B cell (primary cell): ENCODE measurements around the gene CPA1. TPM values are rescaled to one million over a fixed set of nuclear protein-coding genes. Genes with fewer than 3 reads are reported as not detected.

Experiments
- ATAC-seq: fragments of 200-7000 bp; cut with Tn5 transposase; one replicate; pipeline ENCODE4 v1.10.0; 2021; ENCODE audit warnings: low read depth, mild to moderate bottlenecking, moderate number of reproducible peaks, moderate library complexity
- CTCF ChIA-PET: fragments of 350-600 bp; sonication (Branson Sonifier 250); formaldehyde crosslinking; loops from one replicate; lab custom pipeline; 2021; ENCODE audit warnings: antibody characterized with exemption, inconsistent platforms; lab: Charles Lee
- POLR2A ChIA-PET: fragments of 350-600 bp; sonication (Branson Sonifier 250); formaldehyde crosslinking; loops from one replicate; lab custom pipeline; 2021; ENCODE audit warnings: antibody characterized with exemption; lab: Charles Lee
- DNase-seq: peaks from one replicate; pipeline ENCODE4 v3.0.0; 2013
- H2AFZ ChIP-seq: 2 replicates; pipeline ENCODE4 v1.6.1; 2012; ENCODE audit warnings: mild to moderate bottlenecking, low read depth, low read length; ENCODE audit not compliant: insufficient read depth, poor library complexity, severe bottlenecking
- H3K27ac ChIP-seq, 2 donors: 1 replicate in 1 of 2; 2 replicates in 1 of 2; pipeline ENCODE4 v1.5.1; 2012 to 2013; ENCODE audit warnings: low read length in 2 of 2, mild to moderate bottlenecking in 2 of 2, moderate library complexity in 1 of 2
- H3K27me3 ChIP-seq, 4 experiments: fragments of 200-600 bp in 1 of 4; sonication (generic) in 1 of 4; replicated peaks in 1 of 4; 1 replicate in 2 of 4; 2 replicates in 2 of 4; pipeline versions ENCODE4 v1.6.1 to v1.7.0; 2013 to 2016; ENCODE audit warnings: low read length in 3 of 4, mild to moderate bottlenecking in 2 of 4, mixed read lengths in 1 of 4, moderate library complexity in 1 of 4; ENCODE audit not compliant: insufficient read depth in 4 of 4, control insufficient read depth in 3 of 4; ENCODE audit errors: control extremely low read depth in 1 of 4
- H3K36me3 ChIP-seq, 2 experiments: replicated peaks in 1 of 2; 1 replicate in 1 of 2; 2 replicates in 1 of 2; pipeline versions ENCODE4 v1.6.1 to v1.7.1; 2013; ENCODE audit warnings: low read length in 1 of 2; ENCODE audit not compliant: insufficient read depth in 2 of 2, control insufficient read depth in 1 of 2; ENCODE audit errors: control extremely low read depth in 1 of 2, extremely low read depth in 1 of 2
- H3K4me1 ChIP-seq, 2 donors: fragments of 200-600 bp in 1 of 2; sonication (generic) in 1 of 2; 1 replicate in 1 of 2; 2 replicates in 1 of 2; pipeline versions ENCODE4 v1.5.1 to v1.6.1; 2013 to 2017; ENCODE audit warnings: low read length in 2 of 2; ENCODE audit not compliant: control insufficient read depth in 2 of 2, insufficient read depth in 2 of 2
- H3K4me2 ChIP-seq: replicated peaks from 2 replicates; pipeline ENCODE3; 2012; ENCODE audit warnings: mild to moderate bottlenecking, low read depth, low read length; ENCODE audit not compliant: poor library complexity, severe bottlenecking
- H3K4me3 ChIP-seq, 5 experiments: fragments of 200-600 bp in 1 of 5; sonication (generic) in 1 of 5; 1 replicate in 3 of 5; 2 replicates in 2 of 5; pipeline versions ENCODE4 v1.5.1 to v1.7.0; 2011 to 2016; ENCODE audit warnings: low read length in 4 of 5, mild to moderate bottlenecking in 4 of 5, low read depth in 2 of 5, control low read depth in 1 of 5, moderate library complexity in 1 of 5; ENCODE audit not compliant: insufficient read depth in 1 of 5; ENCODE audit errors: control extremely low read depth in 1 of 5, extremely low read depth in 1 of 5
- H3K79me2 ChIP-seq: fragments of 200-600 bp; sonication (generic); one replicate; pipeline ENCODE4 v1.6.0; 2016; ENCODE audit warnings: low read length; ENCODE audit not compliant: control insufficient read depth, insufficient read depth
- H3K9ac ChIP-seq: fragments of 200-600 bp; sonication (generic); 2 replicates; pipeline ENCODE4 v1.6.1; 2017; ENCODE audit warnings: mild to moderate bottlenecking, low read length, moderate library complexity
- H3K9me3 ChIP-seq, 3 donors: one replicate each; pipeline versions ENCODE4 v1.6.1 to v1.7.1; 2013; ENCODE audit warnings: low read length in 2 of 3; ENCODE audit not compliant: control insufficient read depth in 2 of 3, insufficient read depth in 1 of 3; ENCODE audit errors: control extremely low read depth in 1 of 3
- H4K20me1 ChIP-seq: 2 replicates; pipeline ENCODE4 v1.6.0; 2012; ENCODE audit warnings: mild to moderate bottlenecking, low read length; ENCODE audit not compliant: insufficient read depth, control insufficient read depth, poor library complexity, severe bottlenecking
- H3K27ac Mint-ChIP-seq: one replicate; pipeline ENCODE4 v1.8.0; 2021; ENCODE audit warnings: mixed read lengths
- H3K27me3 Mint-ChIP-seq: one replicate; pipeline ENCODE4 v1.8.0; 2021; ENCODE audit warnings: mixed read lengths
- H3K4me1 Mint-ChIP-seq: one replicate; pipeline ENCODE4 v1.8.0; 2021; ENCODE audit warnings: mixed read lengths
- H3K4me3 Mint-ChIP-seq: one replicate; pipeline ENCODE4 v1.8.0; 2021; ENCODE audit warnings: mixed read lengths
- H3K9me3 Mint-ChIP-seq: one replicate; pipeline ENCODE4 v1.8.0; 2022; ENCODE audit warnings: mixed read lengths; ENCODE audit not compliant: insufficient read depth
- EZH2 ChIP-seq: IDR thresholded peaks from 2 replicates; pipeline ENCODE4 v1.6.1; 2012; ENCODE audit warnings: borderline replicate concordance, low read depth, mild to moderate bottlenecking, moderate library complexity, low read length; ENCODE audit not compliant: insufficient read depth, poor library complexity, severe bottlenecking
- WGBS: methylation state at CpG from one replicate; pipeline ENCODE4 v1.1.5; 2013; ENCODE audit warnings: missing lambda C conversion rate; ENCODE audit not compliant: insufficient coverage; 5-methylcytosine and 5-hydroxymethylcytosine counted together
- intact Hi-C: fragments of 100-400 bp; cut with micrococcal nuclease; formaldehyde crosslinking; loops from one replicate; pipeline ENCODE4 v1.10.0; 2022
- polyA plus RNA-seq: library from polyadenylated mRNA; depleted of rRNA; stranded (reverse); fragments of >200 nt; gene quantifications from 2 replicates; pipeline ENCODE4 v1.2.3, GENCODE V29; 2012
- total RNA-seq, 2 donors: library from RNA; stranded (reverse); fragments of 120-200 nt in 1 of 2; gene quantifications; 1 replicate in 1 of 2; 2 replicates in 1 of 2; pipeline versions ENCODE4 v1.2.3 to v1.2.4, GENCODE V29; 2013 to 2022
- TF ChIP-seq, protein P1 (sequence below): fragments of 200-600 bp; IDR thresholded peaks from one replicate; pipeline ENCODE4 v1.8.0; 2022; ENCODE audit warnings: antibody characterized with exemption, mild to moderate bottlenecking

Gene CPA1
- total and polyA plus RNA-seq, 2 donors (not counting 1 experiment from before 2014, with no cell fraction given) = not detected

DNA sequence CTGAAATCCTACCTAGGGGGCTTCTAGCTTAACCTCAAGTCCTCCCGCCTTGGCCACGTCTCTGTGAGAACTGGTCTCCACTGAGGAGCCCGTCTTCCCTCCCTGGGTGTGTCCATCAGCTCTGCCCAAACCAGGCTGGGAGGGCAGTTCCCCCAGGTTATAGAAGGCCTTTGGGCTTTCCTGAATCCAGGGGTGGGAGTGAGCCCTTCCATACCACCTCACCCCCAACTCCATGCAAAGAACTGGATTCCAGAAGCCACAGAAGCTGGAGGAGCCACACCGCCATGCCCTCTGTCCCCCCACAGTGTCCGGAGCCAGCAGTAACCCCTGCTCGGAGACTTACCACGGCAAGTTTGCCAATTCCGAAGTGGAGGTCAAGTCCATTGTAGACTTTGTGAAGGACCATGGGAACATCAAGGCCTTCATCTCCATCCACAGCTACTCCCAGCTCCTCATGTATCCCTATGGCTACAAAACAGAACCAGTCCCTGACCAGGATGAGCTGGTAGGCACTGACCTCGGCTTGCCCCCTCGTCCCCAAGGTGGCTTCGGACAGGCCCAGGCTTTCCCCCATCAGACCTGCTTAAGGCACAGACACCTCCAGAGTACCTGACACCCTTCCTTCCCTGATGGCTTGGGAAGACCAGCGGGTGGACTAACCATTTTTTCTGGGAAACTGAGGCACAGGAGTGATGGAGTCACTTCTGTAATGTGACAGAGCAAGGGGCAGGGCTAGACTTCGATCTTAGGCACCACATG, 4.7 kb downstream of the CPA1 start:
- Histone ChIP-seq H3K4me1 (no peaks in the 10 kb centered on the region), H4K20me1 (no peaks in the 10 kb centered on the region), H3K4me3 (no peak overlapping the region), H3K79me2 (no peaks in the 10 kb centered on the region), H3K9ac (no peak overlapping the region), H3K9me3 (peaks cover 0 to 7% (median 0%) of the 10 kb centered on the region in 3 donors), H2AFZ (no peak overlapping the region), H3K27me3 (no peaks in the 10 kb centered on the region), H3K27ac (no peak overlapping the region), H3K36me3 (no peaks in the 10 kb centered on the region), H3K4me2 (no peak overlapping the region)
- H3K27me3 Mint-ChIP-seq = no peaks in the 10 kb centered on the region
- TF ChIP-seq, protein P1, sequence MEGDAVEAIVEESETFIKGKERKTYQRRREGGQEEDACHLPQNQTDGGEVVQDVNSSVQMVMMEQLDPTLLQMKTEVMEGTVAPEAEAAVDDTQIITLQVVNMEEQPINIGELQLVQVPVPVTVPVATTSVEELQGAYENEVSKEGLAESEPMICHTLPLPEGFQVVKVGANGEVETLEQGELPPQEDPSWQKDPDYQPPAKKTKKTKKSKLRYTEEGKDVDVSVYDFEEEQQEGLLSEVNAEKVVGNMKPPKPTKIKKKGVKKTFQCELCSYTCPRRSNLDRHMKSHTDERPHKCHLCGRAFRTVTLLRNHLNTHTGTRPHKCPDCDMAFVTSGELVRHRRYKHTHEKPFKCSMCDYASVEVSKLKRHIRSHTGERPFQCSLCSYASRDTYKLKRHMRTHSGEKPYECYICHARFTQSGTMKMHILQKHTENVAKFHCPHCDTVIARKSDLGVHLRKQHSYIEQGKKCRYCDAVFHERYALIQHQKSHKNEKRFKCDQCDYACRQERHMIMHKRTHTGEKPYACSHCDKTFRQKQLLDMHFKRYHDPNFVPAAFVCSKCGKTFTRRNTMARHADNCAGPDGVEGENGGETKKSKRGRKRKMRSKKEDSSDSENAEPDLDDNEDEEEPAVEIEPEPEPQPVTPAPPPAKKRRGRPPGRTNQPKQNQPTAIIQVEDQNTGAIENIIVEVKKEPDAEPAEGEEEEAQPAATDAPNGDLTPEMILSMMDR = no peak
- TF ChIP-seq EZH2 = no peak
- CTCF ChIA-PET = no interaction called here
- POLR2A ChIA-PET = no interaction called here
- ATAC-seq = no peak
- H3K4me1 Mint-ChIP-seq = no peaks in the 10 kb centered on the region
- H3K27ac Mint-ChIP-seq = no peak overlapping the region
- intact Hi-C loops = no loop called here
- no peak for DNase-seq
- WGBS = 96% methylated on average over 13 of the region's 13 CpGs
- no peaks in the 10 kb centered on the region for H3K9me3 Mint-ChIP-seq
- H3K4me3 Mint-ChIP-seq = no peak overlapping the region

DNA sequence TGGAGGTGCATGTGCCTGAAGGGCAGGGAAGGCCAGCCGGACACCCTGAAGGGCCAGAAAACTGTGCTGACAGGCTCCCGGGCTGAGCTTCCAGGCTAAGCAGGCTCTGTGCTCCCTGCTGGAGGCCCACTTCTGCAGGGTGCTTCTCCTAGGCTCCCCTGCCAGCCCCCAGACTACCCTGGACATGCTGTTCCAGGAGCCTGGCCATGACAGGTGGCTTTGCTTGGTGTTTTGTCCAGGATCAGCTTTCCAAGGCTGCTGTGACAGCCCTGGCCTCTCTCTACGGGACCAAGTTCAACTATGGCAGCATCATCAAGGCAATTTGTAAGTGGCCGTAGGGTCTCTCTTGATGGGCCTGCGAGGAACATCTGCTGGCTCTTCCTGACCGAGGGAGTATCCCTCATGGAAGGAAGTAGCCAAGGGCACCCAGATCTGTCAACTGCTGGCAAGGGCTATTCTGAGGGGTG, 5.3 kb downstream of the CPA1 start:
- no peak overlapping the region for H2AFZ ChIP-seq
- no peaks in the 10 kb centered on the region for H3K27me3 ChIP-seq
- ATAC-seq = no peak
- CTCF ChIA-PET = no interaction called here
- TF ChIP-seq, protein P1 = no peak
- no peak for TF ChIP-seq EZH2
- H3K79me2 ChIP-seq = no peaks in the 10 kb centered on the region
- H3K9me3 Mint-ChIP-seq = no peaks in the 10 kb centered on the region
- no peak overlapping the region for H3K4me3 Mint-ChIP-seq
- DNase-seq = no peak
- H3K4me1 Mint-ChIP-seq = no peaks in the 10 kb centered on the region
- H3K36me3 ChIP-seq = no peaks in the 10 kb centered on the region
- H3K4me1 ChIP-seq = no peaks in the 10 kb centered on the region
- intact Hi-C loops = no loop called here
- 98% methylated on average over 6 of the region's 6 CpGs for WGBS
- peaks cover 0 to 7% (median 0%) of the 10 kb centered on the region in 3 donors for H3K9me3 ChIP-seq
- no peaks in the 10 kb centered on the region for H4K20me1 ChIP-seq
- H3K9ac ChIP-seq = no peak overlapping the region
- H3K27me3 Mint-ChIP-seq = no peaks in the 10 kb centered on the region
- POLR2A ChIA-PET = no interaction called here
- no peak overlapping the region for H3K4me3 ChIP-seq
- H3K4me2 ChIP-seq = no peak overlapping the region
- no peak overlapping the region for H3K27ac Mint-ChIP-seq
- H3K27ac ChIP-seq = no peak overlapping the region
